B cell (primary cell): ENCODE measurements around the gene PSORS1C1. TPM values are rescaled to one million over a fixed set of nuclear protein-coding genes. Genes with fewer than 3 reads are reported as not detected.

Experiments
- ATAC-seq: fragments of 200-7000 bp; cut with Tn5 transposase; one replicate; pipeline ENCODE4 v1.10.0; 2021; ENCODE audit warnings: low read depth, mild to moderate bottlenecking, moderate number of reproducible peaks, moderate library complexity
- CTCF ChIA-PET: fragments of 350-600 bp; sonication (Branson Sonifier 250); formaldehyde crosslinking; loops from one replicate; lab custom pipeline; 2021; ENCODE audit warnings: antibody characterized with exemption, inconsistent platforms; lab: Charles Lee
- POLR2A ChIA-PET: fragments of 350-600 bp; sonication (Branson Sonifier 250); formaldehyde crosslinking; loops from one replicate; lab custom pipeline; 2021; ENCODE audit warnings: antibody characterized with exemption; lab: Charles Lee
- DNase-seq: peaks from one replicate; pipeline ENCODE4 v3.0.0; 2013
- H2AFZ ChIP-seq: 2 replicates; pipeline ENCODE4 v1.6.1; 2012; ENCODE audit warnings: mild to moderate bottlenecking, low read depth, low read length; ENCODE audit not compliant: insufficient read depth, poor library complexity, severe bottlenecking
- H3K27ac ChIP-seq, 2 donors: 1 replicate in 1 of 2; 2 replicates in 1 of 2; pipeline ENCODE4 v1.5.1; 2012 to 2013; ENCODE audit warnings: low read length in 2 of 2, mild to moderate bottlenecking in 2 of 2, moderate library complexity in 1 of 2
- H3K27me3 ChIP-seq, 4 experiments: fragments of 200-600 bp in 1 of 4; sonication (generic) in 1 of 4; replicated peaks in 1 of 4; 1 replicate in 2 of 4; 2 replicates in 2 of 4; pipeline versions ENCODE4 v1.6.1 to v1.7.0; 2013 to 2016; ENCODE audit warnings: low read length in 3 of 4, mild to moderate bottlenecking in 2 of 4, mixed read lengths in 1 of 4, moderate library complexity in 1 of 4; ENCODE audit not compliant: insufficient read depth in 4 of 4, control insufficient read depth in 3 of 4; ENCODE audit errors: control extremely low read depth in 1 of 4
- H3K36me3 ChIP-seq, 2 experiments: replicated peaks in 1 of 2; 1 replicate in 1 of 2; 2 replicates in 1 of 2; pipeline versions ENCODE4 v1.6.1 to v1.7.1; 2013; ENCODE audit warnings: low read length in 1 of 2; ENCODE audit not compliant: insufficient read depth in 2 of 2, control insufficient read depth in 1 of 2; ENCODE audit errors: control extremely low read depth in 1 of 2, extremely low read depth in 1 of 2
- H3K4me1 ChIP-seq, 2 donors: fragments of 200-600 bp in 1 of 2; sonication (generic) in 1 of 2; 1 replicate in 1 of 2; 2 replicates in 1 of 2; pipeline versions ENCODE4 v1.5.1 to v1.6.1; 2013 to 2017; ENCODE audit warnings: low read length in 2 of 2; ENCODE audit not compliant: control insufficient read depth in 2 of 2, insufficient read depth in 2 of 2
- H3K4me2 ChIP-seq: replicated peaks from 2 replicates; pipeline ENCODE3; 2012; ENCODE audit warnings: mild to moderate bottlenecking, low read depth, low read length; ENCODE audit not compliant: poor library complexity, severe bottlenecking
- H3K4me3 ChIP-seq, 5 experiments: fragments of 200-600 bp in 1 of 5; sonication (generic) in 1 of 5; 1 replicate in 3 of 5; 2 replicates in 2 of 5; pipeline versions ENCODE4 v1.5.1 to v1.7.0; 2011 to 2016; ENCODE audit warnings: low read length in 4 of 5, mild to moderate bottlenecking in 4 of 5, low read depth in 2 of 5, control low read depth in 1 of 5, moderate library complexity in 1 of 5; ENCODE audit not compliant: insufficient read depth in 1 of 5; ENCODE audit errors: control extremely low read depth in 1 of 5, extremely low read depth in 1 of 5
- H3K79me2 ChIP-seq: fragments of 200-600 bp; sonication (generic); one replicate; pipeline ENCODE4 v1.6.0; 2016; ENCODE audit warnings: low read length; ENCODE audit not compliant: control insufficient read depth, insufficient read depth
- H3K9ac ChIP-seq: fragments of 200-600 bp; sonication (generic); 2 replicates; pipeline ENCODE4 v1.6.1; 2017; ENCODE audit warnings: mild to moderate bottlenecking, low read length, moderate library complexity
- H3K9me3 ChIP-seq, 3 donors: one replicate each; pipeline versions ENCODE4 v1.6.1 to v1.7.1; 2013; ENCODE audit warnings: low read length in 2 of 3; ENCODE audit not compliant: control insufficient read depth in 2 of 3, insufficient read depth in 1 of 3; ENCODE audit errors: control extremely low read depth in 1 of 3
- H4K20me1 ChIP-seq: 2 replicates; pipeline ENCODE4 v1.6.0; 2012; ENCODE audit warnings: mild to moderate bottlenecking, low read length; ENCODE audit not compliant: insufficient read depth, control insufficient read depth, poor library complexity, severe bottlenecking
- H3K27ac Mint-ChIP-seq: one replicate; pipeline ENCODE4 v1.8.0; 2021; ENCODE audit warnings: mixed read lengths
- H3K27me3 Mint-ChIP-seq: one replicate; pipeline ENCODE4 v1.8.0; 2021; ENCODE audit warnings: mixed read lengths
- H3K4me1 Mint-ChIP-seq: one replicate; pipeline ENCODE4 v1.8.0; 2021; ENCODE audit warnings: mixed read lengths
- H3K4me3 Mint-ChIP-seq: one replicate; pipeline ENCODE4 v1.8.0; 2021; ENCODE audit warnings: mixed read lengths
- H3K9me3 Mint-ChIP-seq: one replicate; pipeline ENCODE4 v1.8.0; 2022; ENCODE audit warnings: mixed read lengths; ENCODE audit not compliant: insufficient read depth
- EZH2 ChIP-seq: IDR thresholded peaks from 2 replicates; pipeline ENCODE4 v1.6.1; 2012; ENCODE audit warnings: borderline replicate concordance, low read depth, mild to moderate bottlenecking, moderate library complexity, low read length; ENCODE audit not compliant: insufficient read depth, poor library complexity, severe bottlenecking
- WGBS: methylation state at CpG from one replicate; pipeline ENCODE4 v1.1.5; 2013; ENCODE audit warnings: missing lambda C conversion rate; ENCODE audit not compliant: insufficient coverage; 5-methylcytosine and 5-hydroxymethylcytosine counted together
- intact Hi-C: fragments of 100-400 bp; cut with micrococcal nuclease; formaldehyde crosslinking; loops from one replicate; pipeline ENCODE4 v1.10.0; 2022
- polyA plus RNA-seq: library from polyadenylated mRNA; depleted of rRNA; stranded (reverse); fragments of >200 nt; gene quantifications from 2 replicates; pipeline ENCODE4 v1.2.3, GENCODE V29; 2012
- total RNA-seq, 2 donors: library from RNA; stranded (reverse); fragments of 120-200 nt in 1 of 2; gene quantifications; 1 replicate in 1 of 2; 2 replicates in 1 of 2; pipeline versions ENCODE4 v1.2.3 to v1.2.4, GENCODE V29; 2013 to 2022
- TF ChIP-seq, protein P1 (sequence below): fragments of 200-600 bp; IDR thresholded peaks from one replicate; pipeline ENCODE4 v1.8.0; 2022; ENCODE audit warnings: antibody characterized with exemption, mild to moderate bottlenecking

The PSORS1C1 gene
- total and polyA plus RNA-seq, 2 donors (not counting 1 experiment from before 2014, with no cell fraction given): not detected

DNA sequence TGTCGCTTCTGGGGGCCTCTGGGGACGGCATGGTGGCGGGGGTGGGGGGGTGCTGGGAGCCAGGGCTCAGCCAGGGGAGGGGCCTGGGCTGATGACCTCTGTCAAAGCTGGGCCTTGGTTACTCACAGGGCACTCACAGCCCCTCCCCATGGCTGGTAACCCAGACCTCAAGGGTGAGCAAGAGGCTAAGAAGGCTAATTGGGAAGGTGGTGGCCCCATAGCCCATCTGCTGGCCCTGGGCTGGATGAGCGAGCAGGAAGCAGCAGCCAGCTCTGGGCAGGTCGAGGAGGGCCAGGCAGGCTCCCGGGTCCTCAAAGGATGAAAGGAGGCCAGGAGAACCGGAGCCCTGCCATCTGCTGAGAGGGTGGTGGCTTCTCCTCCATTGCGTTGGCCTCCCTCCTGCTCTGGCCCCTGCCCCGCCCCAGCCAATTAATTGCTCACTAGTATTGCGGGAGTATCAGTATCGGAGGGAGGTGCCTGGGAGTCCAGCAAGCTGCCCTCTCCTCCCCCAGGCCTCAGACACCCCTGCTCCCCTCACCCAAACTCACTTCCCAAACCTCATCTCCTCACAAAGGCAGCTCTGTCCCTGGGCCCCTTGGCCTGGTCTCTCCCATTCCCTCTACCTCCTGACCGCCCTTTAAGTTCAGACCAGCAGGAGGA is 6.7 kb downstream of the PSORS1C1 start:
- H3K36me3 ChIP-seq: no peaks in the 10 kb centered on the region
- no peak overlapping the region for H3K27ac ChIP-seq
- no peak overlapping the region for H3K9ac ChIP-seq
- intact Hi-C loops: no loop called here
- peaks cover 0 to 7% (median 0%) of the 10 kb centered on the region in 4 experiments for H3K27me3 ChIP-seq
- no peaks in the 10 kb centered on the region for H3K9me3 ChIP-seq
- Mint-ChIP-seq H3K9me3 (no peaks in the 10 kb centered on the region), H3K4me3 (no peak overlapping the region), H3K4me1 (no peaks in the 10 kb centered on the region), H3K27ac (no peak overlapping the region), H3K27me3 (peaks cover 20% of the 10 kb centered on the region)
- H2AFZ ChIP-seq: no peak overlapping the region
- POLR2A ChIA-PET: no interaction called here
- DNase-seq (no peak), ATAC-seq (no peak)
- CTCF ChIA-PET: interaction anchor here (0.5 to 1.6 kb wide), 2 partner anchors 9 to 447 kb away, joined by 3 to 6 read pairs; no protein-coding TSS in a partner anchor
- H3K79me2 ChIP-seq: no peaks in the 10 kb centered on the region
- H3K4me1 ChIP-seq: no peaks in the 10 kb centered on the region
- 91% methylated on average over 10 of the region's 12 CpGs for WGBS
- TF ChIP-seq, protein P1, sequence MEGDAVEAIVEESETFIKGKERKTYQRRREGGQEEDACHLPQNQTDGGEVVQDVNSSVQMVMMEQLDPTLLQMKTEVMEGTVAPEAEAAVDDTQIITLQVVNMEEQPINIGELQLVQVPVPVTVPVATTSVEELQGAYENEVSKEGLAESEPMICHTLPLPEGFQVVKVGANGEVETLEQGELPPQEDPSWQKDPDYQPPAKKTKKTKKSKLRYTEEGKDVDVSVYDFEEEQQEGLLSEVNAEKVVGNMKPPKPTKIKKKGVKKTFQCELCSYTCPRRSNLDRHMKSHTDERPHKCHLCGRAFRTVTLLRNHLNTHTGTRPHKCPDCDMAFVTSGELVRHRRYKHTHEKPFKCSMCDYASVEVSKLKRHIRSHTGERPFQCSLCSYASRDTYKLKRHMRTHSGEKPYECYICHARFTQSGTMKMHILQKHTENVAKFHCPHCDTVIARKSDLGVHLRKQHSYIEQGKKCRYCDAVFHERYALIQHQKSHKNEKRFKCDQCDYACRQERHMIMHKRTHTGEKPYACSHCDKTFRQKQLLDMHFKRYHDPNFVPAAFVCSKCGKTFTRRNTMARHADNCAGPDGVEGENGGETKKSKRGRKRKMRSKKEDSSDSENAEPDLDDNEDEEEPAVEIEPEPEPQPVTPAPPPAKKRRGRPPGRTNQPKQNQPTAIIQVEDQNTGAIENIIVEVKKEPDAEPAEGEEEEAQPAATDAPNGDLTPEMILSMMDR: no peak
- no peak for TF ChIP-seq EZH2
- no peak overlapping the region for H3K4me3 ChIP-seq
- H4K20me1 ChIP-seq: no peaks in the 10 kb centered on the region
- no peak overlapping the region for H3K4me2 ChIP-seq
